Epithelial cell of esophagus (primary cell): ENCODE results near the gene C6orf89.

Experiments used
- DNase-seq: peaks from one replicate; pipeline ENCODE4 v3.0.0; 2010; ENCODE audit warnings: low read depth
- H3K4me3 ChIP-seq: 2 replicates; pipeline ENCODE4 v1.5.1; 2011; ENCODE audit warnings: mild to moderate bottlenecking, low read length, control low read depth
- CTCF ChIP-seq: IDR thresholded peaks from 2 replicates; pipeline ENCODE4 v1.5.1; 2011; ENCODE audit warnings: low read depth, mild to moderate bottlenecking, low read length, control low read depth, inconsistent platforms; ENCODE audit not compliant: insufficient read depth; ENCODE audit errors: missing control alignments

Gene C6orf89

GRCh38 chr6:36885461-36886401 is at the start of gene C6orf89:
Gene C6orf89 (plus strand): TSS chr6:36885952. CDS start chr6:36899445, 13,493 bp downstream.
- peak; percentile 97 for DNase-seq
- peak; percentile 90 for TF ChIP-seq CTCF
- H3K4me3 ChIP-seq = peak within 1 kb of the TSS; percentile 82

GRCh38 chr6:36836111-36837021 is 49.4 kb upstream of the C6orf89 start:
- no peak for DNase-seq
- no peak overlapping the region for H3K4me3 ChIP-seq
- TF ChIP-seq CTCF = no peak

GRCh38 chr6:36837022-36837339 is 48.8 kb upstream of the C6orf89 start:
- TF ChIP-seq CTCF = no peak
- no peak for DNase-seq
- H3K4me3 ChIP-seq = no peak overlapping the region

GRCh38 chr6:36837686-36838085 is 48.1 kb upstream of the C6orf89 start:
- no peak for DNase-seq
- no peak overlapping the region for H3K4me3 ChIP-seq
- TF ChIP-seq CTCF = no peak

GRCh38 chr6:36838896-36839748 is 46.6 kb upstream of the C6orf89 start, which contains the start of gene CPNE5:
Gene CPNE5 (minus strand): TSS chr6:36839444. CDS start chr6:36839377, 67 bp downstream.
- no peak for DNase-seq
- no peak for TF ChIP-seq CTCF
- peak within 1 kb of the TSS; percentile 32 for H3K4me3 ChIP-seq

- peak overlapping the region; percentile 32 for H3K4me3 ChIP-seq
- TF ChIP-seq CTCF = no peak
- DNase-seq = peak; percentile 20
These were observed 45.9 kb upstream of the C6orf89 start for GRCh38 chr6:36839749-36840431.
